ENCODE measurements around the gene GJC1.

Gene GJC1

GRCh38 chr17:44768505-44769142, 61.5 kb downstream of the GJC1 start:
- TF ChIP-seq CTCF (IDR thresholded peaks at IDR 0.05; ENCODE audit: insufficient read depth, low read depth, low read length, missing control alignments) = no peak
- H3K4me3 ChIP-seq (ENCODE audit: low read length) = no peak overlapping the region
- no peak for DNase-seq (ENCODE audit: low read depth)

DNA sequence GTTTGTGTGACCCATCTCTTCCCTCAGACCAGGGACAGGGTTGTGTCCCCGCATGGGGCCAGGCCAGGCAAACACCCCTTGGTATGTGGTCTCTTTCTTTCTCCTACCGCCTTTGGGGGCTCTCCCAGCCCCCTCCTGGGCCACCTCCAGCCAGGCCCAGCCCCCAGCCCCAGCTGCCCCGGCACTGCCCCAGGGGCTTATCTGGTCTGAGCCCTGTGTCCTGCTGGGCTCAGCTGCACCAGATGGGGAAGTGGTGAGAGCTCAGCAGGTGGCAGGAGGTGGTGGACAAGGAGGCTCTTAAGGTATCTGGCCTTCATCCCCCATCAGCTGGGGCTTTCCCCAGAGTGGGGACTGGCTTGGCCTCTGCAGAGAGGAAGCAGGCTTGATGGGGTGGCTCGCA, 62.6 kb downstream of the GJC1 start:
- H3K4me3 ChIP-seq (ENCODE audit: low read length) = no peak overlapping the region
- no peak for DNase-seq (ENCODE audit: low read depth)
- TF ChIP-seq CTCF (IDR thresholded peaks at IDR 0.05; ENCODE audit: insufficient read depth, low read depth, low read length, missing control alignments) = no peak

GRCh38 chr17:44766409-44767038, 63.6 kb downstream of the GJC1 start:
- no peak for DNase-seq (ENCODE audit: low read depth)
- no peak for TF ChIP-seq CTCF (IDR thresholded peaks at IDR 0.05; ENCODE audit: insufficient read depth, low read depth, low read length, missing control alignments)
- no peak overlapping the region for H3K4me3 ChIP-seq (ENCODE audit: low read length)

GRCh38 chr17:44765965-44766364, 64.1 kb downstream of the GJC1 start:
- DNase-seq (ENCODE audit: low read depth) = no peak
- no peak for TF ChIP-seq CTCF (IDR thresholded peaks at IDR 0.05; ENCODE audit: insufficient read depth, low read depth, low read length, missing control alignments)
- H3K4me3 ChIP-seq (ENCODE audit: low read length) = no peak overlapping the region

GRCh38 chr17:44763170-44763569, 66.9 kb downstream of the GJC1 start:
- TF ChIP-seq CTCF (IDR thresholded peaks at IDR 0.05; ENCODE audit: insufficient read depth, low read depth, low read length, missing control alignments) = no peak
- no peak overlapping the region for H3K4me3 ChIP-seq (ENCODE audit: low read length)
- no peak for DNase-seq (ENCODE audit: low read depth)

DNA sequence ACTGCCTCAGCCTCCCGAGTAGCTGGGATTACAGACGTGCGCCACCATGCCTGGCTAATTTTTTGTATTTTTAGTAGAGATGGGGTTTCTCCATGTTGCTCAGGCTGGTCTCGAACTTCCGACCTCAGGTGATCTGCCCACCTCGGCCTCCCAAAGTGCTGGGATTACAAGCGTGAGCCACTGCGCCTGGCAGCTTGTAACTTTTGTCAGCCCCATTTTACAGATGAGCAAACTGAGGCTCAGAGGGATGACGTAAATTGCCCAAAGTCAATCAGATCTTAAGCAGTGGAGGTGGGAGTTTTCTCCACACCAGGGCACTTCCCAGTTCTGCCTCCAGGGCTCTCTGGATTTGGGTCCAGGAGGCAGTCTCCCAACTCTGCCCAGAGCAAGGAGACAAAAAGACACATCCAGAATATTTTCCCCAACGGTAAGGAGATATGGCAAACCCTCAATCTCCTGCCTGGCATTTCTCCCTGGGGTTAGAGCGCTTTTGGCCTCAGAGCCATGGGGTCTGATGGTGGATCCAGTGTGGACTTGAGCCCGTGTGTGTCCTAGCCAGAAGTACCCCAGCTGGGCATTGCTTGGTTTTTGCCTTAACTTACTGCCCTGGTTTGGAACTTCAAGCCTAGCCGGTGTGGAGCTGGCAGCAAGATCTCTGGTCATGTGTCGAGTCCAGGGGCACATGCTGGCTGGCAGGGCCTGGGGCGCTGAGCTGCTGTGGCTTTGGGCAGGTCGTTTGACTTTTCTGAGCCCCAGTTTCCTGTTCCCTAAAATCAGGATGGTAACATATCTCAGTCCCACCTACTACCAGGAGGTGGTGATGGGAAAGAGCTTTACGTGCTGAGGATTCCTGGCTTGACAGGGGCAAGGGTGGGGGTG, 67.9 kb downstream of the GJC1 start:
- no peak for DNase-seq (ENCODE audit: low read depth)
- TF ChIP-seq CTCF (IDR thresholded peaks at IDR 0.05; ENCODE audit: insufficient read depth, low read depth, low read length, missing control alignments) = no peak

More for the DNA sequence above, 67.9 kb downstream of the GJC1 start:
- H3K4me3 ChIP-seq (ENCODE audit: low read length) = no peak overlapping the region

All from epithelial cell of esophagus (primary cell).